Glomerular visceral epithelial cell (primary cell): ENCODE data around the gene SIGLEC15.
"Not testable (repeated sequence)": the region's sequence is repeated elsewhere in the genome, so short reads cannot be mapped to it uniquely, and the experiment has no call there.

Experiments used
- DNase-seq: peaks from one replicate; pipeline ENCODE4 v3.0.0-alpha.2; 2016; ENCODE audit errors: extremely low spot score

SIGLEC15 gene

GRCh38 chr18:45844938-45845337, 19.5 kb downstream of the SIGLEC15 start:
- DNase-seq: no peak

- DNase-seq: no peak
Observed at GRCh38 chr18:45845410-45845809, 19.9 kb downstream of the SIGLEC15 start.

GRCh38 chr18:45847119-45847518, 21.6 kb downstream of the SIGLEC15 start:
- DNase-seq: no peak

GRCh38 chr18:45848643-45849042, 23.2 kb downstream of the SIGLEC15 start:
- DNase-seq: not testable (repeated sequence)

- no peak for DNase-seq
Observed at GRCh38 chr18:45849529-45849928, 24.1 kb downstream of the SIGLEC15 start.

- DNase-seq: peak; percentile 85
Observed at GRCh38 chr18:45850021-45850420, 24.5 kb downstream of the SIGLEC15 start.

- DNase-seq: no peak
Observed at GRCh38 chr18:45851161-45851925, 25.9 kb downstream of the SIGLEC15 start.

GRCh38 chr18:45852631-45853030, 27.2 kb downstream of the SIGLEC15 start:
- peak; percentile 16 for DNase-seq

- DNase-seq: no peak
Observed at GRCh38 chr18:45854036-45854586, 28.6 kb downstream of the SIGLEC15 start.

- no peak for DNase-seq
Observed at GRCh38 chr18:45856531-45856930, 31.1 kb downstream of the SIGLEC15 start.

- no peak for DNase-seq
Observed at GRCh38 chr18:45859334-45859733, 33.9 kb downstream of the SIGLEC15 start.

- no peak for DNase-seq
Observed at GRCh38 chr18:45860492-45860891, 35.0 kb downstream of the SIGLEC15 start.

- DNase-seq: no peak
Observed at GRCh38 chr18:45860971-45861370, 35.5 kb downstream of the SIGLEC15 start.

GRCh38 chr18:45861926-45862325, 36.5 kb downstream of the SIGLEC15 start:
- DNase-seq: no peak

GRCh38 chr18:45863469-45863868, 38.0 kb downstream of the SIGLEC15 start:
- DNase-seq: no peak

GRCh38 chr18:45864081-45864480, 38.6 kb downstream of the SIGLEC15 start:
- no peak for DNase-seq

GRCh38 chr18:45865466-45865865, 40.0 kb downstream of the SIGLEC15 start:
- no peak for DNase-seq

GRCh38 chr18:45870419-45870818, 44.9 kb downstream of the SIGLEC15 start:
- no peak for DNase-seq

GRCh38 chr18:45871431-45872084, 46.1 kb downstream of the SIGLEC15 start:
- DNase-seq: no peak

GRCh38 chr18:45874491-45875184, 49.2 kb downstream of the SIGLEC15 start:
- no peak for DNase-seq

GRCh38 chr18:45876161-45876560, 50.7 kb downstream of the SIGLEC15 start:
- no peak for DNase-seq

- no peak for DNase-seq
Observed at GRCh38 chr18:45877403-45877802, 51.9 kb downstream of the SIGLEC15 start.
